Mucosa of gallbladder (tissue), 1 donor: ENCODE measurements around the gene FARP1. TPM values are rescaled to one million over a fixed set of nuclear protein-coding genes. Genes with fewer than 3 reads are reported as not detected.

Experiments
- DNase-seq: peaks from one replicate; pipeline ENCODE4 v3.0.0-alpha.2; 2020; ENCODE audit warnings: low spot score
- total RNA-seq: library from RNA; stranded (reverse); gene quantifications from one replicate; pipeline ENCODE4 v1.2.1, GENCODE V29; 2021
- donor health status: DM: no; HTN: no; CAD: no.

The FARP1 gene
- total RNA-seq, 1 donor from 2014 or later = 112 TPM

- DNase-seq = no peak
Measured at GRCh38 chr13:98427331-98427995, 284.6 kb downstream of the FARP1 start.

DNA sequence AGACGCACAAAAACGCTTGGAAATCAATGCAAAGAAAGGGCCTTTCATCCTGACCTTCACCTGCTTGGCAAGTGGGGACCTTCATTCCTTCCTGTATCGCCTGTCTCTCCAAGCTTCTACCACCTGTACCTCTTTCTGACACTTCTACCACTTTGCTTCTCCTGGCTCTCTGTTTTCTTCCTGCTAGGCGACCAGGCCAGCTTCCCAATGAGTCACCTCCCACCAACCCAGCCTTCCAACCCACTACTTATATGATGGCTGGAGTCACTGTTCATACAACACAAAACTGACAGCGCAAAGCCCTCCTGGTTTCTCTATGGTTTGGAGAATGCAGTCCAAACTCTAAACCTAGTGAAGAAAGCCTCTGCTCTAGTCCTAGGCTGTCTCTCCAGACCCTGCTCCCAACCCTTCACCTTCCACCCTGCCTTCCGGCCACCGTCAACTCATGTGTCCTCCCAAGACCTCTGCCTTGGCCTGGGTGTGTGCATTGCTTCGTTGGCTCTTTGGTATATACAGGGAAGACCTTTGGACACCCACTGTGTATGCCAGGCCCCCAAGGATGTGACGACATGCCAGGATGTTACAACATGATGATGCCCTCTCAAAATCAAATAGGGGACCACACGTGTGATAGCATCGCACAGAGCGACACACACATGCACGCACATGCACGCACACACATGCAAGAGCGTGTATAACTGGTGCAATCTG, 285.5 kb downstream of the FARP1 start:
- no peak for DNase-seq

GRCh38 chr13:98429081-98429480, 286.2 kb downstream of the FARP1 start:
- DNase-seq = no peak

DNA sequence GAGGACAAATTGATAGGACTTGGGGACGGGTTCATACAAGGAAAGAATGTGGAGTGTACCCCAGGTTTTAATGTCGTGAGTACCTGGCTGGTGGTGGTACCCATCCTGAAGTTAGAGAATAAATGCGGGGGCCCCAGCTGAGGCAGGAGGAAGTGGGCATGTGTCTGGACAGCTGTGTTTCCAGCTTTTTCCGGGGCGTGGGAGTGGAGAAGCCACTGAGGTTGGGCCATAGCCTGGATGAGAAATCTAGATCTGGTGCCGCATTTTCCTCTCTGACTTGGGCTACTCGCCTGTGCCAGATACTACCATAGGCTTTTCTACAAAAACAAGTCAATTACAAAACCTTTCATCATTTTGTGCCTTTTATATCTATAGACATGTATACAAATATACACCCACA, 286.6 kb downstream of the FARP1 start:
- DNase-seq = no peak

GRCh38 chr13:98429977-98430736, 287.3 kb downstream of the FARP1 start:
- DNase-seq = no peak

GRCh38 chr13:98432638-98433037, 289.7 kb downstream of the FARP1 start:
- no peak for DNase-seq

DNA sequence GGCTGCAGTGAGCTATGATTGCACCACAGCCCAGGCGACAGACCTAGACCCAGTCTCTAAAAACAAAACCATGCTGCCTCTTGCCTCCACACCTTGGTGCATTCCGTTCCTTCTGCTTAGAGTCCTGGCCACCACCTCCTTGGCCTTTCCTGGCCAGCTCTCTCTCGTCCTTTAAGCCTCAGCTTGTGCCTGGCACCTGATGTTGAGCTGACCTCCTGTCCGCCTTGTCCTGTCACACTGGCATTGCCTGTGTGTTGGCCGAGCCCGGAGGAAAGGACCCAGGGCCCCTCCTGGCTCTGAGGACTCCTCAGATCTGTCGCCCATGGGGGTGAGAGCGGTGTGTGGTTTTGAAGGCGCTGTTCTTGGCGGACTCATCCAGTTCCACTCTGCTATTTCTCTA, 290.8 kb downstream of the FARP1 start:
- no peak for DNase-seq

GRCh38 chr13:98434060-98434459, 291.2 kb downstream of the FARP1 start:
- DNase-seq = no peak

- no peak for DNase-seq
Measured at GRCh38 chr13:98435376-98435775, 292.5 kb downstream of the FARP1 start.

DNA sequence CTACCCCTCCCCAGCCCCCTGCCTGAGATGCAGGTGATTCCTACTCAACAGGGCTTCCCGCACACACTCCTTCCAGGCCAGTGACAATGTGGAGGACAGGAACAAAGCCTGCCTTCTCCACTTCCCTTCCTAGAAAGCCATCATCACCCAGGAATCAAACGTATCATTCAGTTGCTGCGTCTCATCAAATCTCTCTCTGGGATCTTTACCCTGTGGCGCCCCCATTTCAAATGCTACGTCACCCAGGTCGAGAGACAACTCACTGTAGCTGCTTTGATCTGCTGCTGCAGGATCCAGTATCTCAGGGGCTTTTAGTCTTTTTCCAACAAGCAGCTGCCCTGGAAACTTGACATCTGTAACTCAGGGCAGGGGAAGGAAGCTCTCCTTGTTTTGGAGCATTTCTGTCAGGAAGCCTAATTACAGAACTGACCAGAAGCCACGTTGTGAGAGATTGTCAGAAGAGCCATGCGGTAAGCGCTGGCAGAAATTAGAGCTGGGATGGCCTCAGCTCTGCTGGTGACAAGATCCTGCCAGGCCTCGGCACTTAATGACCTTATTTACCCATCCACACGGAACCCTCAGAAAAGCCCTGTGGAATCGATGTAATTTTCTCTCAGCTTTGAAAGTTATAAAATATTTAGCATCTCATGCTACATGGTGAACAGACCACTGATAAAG, 293.5 kb downstream of the FARP1 start:
- no peak for DNase-seq

DNA sequence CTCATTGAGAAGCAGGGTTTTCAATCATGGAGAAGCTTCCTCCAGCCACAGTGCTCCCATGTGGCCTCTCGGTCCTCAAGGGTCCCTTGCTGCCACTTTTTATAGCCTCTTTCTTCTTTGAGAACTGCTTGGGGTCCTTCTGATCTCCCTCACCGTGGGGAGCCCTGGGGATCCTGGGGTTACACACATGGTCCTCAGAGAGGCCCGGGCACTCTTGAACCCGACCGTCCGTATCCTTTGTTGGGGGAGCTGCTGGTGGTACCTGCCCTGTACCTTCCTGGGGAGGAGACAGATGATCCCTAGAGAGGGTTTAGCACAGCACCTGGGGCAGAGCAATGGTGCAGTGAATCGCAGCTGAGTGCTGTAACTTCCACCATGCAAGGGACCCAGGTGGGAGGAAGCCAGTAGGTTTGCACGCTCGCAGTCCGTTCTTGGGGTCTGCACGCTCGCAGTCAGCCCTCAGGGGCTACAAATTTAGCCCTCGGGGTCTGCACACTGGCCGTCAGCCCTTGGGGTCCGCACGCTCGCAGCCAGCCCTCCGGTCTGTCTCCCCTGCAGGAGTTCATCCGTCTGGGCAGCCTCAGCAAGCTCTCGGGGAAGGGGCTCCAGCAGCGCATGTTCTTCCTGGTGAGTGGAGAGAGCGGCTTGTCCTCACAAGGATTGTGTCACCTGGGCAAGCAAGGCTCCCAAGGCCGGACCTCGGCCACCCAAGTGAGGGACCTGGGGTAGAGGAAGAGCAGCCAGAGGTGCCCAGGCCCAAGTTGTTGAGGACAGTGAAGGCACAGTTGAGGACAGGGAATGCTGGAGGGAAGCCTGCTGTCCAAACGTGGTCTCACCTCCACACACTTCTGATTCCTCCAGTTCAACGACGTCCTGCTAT, 295.6 kb downstream of the FARP1 start:
- DNase-seq = no peak

DNA sequence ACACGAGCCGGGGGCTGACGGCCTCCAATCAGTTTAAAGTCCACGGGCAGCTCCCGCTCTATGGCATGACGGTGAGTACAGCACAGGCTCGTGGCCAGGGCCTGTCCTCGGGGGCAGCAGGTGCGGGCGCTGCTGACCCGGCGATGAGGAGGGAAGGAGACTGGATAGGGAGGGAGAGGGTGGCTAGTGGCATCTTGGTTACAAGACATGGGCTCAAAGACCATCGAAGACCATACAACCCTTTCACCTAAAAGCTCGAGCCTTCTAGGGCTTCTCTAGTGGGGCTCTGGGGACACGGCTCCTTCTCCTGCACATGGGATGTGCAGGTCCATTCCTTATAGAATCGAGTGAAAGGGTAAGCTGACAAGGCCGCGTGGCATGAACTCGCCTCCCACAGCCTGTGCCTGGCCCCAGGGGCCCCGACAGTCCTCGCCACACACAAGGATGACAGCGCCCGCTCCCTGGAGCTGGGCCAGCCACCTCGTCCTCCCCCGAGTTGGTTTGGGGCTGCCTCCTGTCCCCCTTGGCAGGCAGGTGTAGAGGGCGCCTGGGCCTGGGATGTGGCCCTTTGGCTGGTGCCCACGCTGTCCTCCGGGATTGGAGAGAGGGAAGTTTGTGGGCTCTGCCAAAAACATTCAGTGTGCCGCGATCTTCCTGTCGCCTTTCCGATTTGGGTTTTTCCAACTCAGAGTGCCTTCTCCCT, 296.4 kb downstream of the FARP1 start:
- DNase-seq = no peak

DNA sequence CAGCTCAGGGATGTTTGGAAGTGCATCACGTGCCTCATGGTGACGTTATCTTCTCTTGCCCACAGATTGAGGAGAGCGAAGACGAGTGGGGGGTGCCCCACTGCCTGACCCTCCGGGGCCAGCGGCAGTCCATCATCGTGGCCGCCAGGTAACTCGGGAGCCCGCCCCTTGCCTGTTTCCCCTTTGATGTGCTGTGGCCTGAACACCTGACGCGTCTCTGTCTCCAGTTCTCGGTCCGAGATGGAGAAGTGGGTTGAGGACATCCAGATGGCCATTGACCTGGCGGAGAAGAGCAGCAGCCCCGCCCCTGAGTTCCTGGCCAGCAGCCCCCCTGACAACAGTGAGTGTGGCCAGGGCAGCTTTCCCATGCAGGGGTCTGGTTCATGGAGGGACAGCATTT, 297.0 kb downstream of the FARP1 start:
- no peak for DNase-seq

- DNase-seq = no peak
Measured at GRCh38 chr13:98440390-98441055, 297.6 kb downstream of the FARP1 start.

GRCh38 chr13:98441056-98441676, 298.3 kb downstream of the FARP1 start:
- no peak for DNase-seq

DNA sequence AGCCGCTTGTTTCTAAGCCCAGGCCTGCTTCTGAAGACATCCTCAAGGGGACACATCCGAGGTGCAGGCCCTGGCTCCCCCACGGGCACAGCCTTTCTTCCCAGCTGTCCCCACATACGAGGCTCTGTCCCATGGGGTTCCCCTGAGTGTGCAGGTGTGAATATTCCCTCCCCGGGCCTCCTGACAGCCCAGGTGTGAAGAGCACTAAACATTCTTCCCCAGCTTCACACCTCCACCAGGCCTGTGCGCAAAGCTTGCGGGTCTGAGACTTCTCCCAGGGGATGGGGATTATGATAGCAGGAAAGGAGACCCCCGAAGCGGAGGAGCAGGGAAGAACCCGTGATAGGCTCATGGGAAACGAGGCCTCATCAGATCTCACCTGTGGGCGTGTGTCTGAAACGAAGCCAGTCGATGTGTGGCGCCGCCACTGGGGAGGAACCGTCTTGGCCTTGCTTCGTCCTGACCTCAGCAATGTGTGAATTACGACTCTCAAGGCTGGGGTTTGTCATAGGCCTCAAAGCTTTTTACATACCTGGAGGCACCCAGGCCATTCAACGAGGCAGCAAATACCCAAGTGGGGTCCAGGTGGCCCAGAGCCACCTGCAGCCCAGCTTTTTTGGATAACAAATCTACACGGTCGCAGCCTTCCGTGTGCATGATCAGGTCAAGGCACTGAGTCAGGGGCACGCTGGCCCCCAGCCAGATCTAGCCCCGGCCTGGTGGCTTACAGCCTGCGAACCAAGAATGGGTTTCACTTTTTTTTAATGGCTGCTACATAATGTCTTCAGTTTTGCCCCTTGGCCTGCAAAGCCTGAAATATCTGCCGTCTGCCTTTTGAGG, 299.7 kb downstream of the FARP1 start:
- no peak for DNase-seq

DNA sequence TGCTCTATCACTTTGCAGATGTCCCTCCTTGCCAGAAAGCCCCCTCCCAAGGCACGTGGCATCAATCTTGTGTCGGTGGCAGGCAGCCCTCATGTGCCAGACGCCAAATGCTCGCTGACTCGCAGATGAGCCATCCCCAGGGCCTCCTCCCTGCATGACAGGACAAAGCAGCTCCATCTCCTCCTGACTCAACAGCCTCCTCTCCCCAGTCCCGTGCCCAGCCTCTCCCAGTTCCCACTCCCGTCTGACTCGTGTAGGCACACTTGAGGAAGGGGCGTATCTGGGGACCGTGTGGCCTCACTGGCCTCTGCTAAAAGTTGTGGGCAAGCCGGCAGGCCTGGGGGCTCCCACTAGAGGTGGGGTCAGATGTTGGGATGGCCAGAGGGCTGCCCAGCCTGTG, 300.4 kb downstream of the FARP1 start:
- no peak for DNase-seq

DNA sequence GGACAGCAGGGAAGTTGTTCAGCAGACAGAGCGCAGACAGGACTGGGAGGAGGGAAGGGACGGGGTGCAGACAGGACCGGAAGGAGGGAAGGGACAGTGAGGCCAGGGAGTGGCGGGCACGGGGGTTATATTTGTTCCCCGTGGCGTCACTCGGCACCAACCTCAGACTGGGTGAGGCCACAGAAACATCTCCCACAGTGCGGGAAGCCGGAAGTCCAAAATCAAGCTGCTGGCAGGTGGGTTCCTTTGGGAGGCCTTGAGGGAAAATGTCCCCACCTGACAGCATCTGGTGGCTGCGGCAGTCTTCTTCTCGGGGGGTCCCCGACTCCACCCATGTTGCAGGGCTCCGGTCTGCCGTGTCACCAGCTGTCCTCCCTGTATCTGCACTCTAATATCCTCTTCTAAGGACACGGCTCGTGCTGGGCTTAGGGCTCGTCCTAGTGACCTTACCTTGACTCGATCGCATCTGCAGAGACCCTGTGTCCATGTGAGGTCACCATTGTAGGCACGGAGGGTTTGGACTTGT, 301.0 kb downstream of the FARP1 start:
- DNase-seq = no peak
